Measurements from ENCODE around the gene NEK7.
A peak's percentile ranks its signal among the peaks of the same experiment; 100 is the strongest.
"Not testable (repeated sequence)": the region's sequence is repeated elsewhere in the genome, so short reads cannot be mapped to it uniquely, and the experiment has no call there.

The NEK7 gene

DNA sequence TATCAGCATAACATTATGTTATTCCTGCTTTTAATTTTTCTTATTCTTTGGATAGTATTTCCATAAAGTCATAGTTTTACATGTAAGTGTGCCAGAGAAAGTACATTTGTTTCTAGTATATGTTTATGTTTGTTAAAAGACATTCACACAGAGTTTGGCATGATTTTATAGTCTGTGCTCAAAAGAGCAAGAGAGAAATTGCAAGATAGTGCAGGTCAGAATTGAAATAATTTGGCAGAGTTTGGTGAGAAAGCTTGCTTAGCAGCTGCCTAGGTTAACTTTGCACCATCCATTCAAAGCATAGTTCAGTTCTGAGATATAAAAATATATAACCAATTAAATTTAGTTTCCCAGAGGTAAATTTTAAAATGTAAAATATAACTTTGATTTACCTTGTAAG is 17.0 kb downstream of the NEK7 start:
- DNase-seq: no peak

DNA sequence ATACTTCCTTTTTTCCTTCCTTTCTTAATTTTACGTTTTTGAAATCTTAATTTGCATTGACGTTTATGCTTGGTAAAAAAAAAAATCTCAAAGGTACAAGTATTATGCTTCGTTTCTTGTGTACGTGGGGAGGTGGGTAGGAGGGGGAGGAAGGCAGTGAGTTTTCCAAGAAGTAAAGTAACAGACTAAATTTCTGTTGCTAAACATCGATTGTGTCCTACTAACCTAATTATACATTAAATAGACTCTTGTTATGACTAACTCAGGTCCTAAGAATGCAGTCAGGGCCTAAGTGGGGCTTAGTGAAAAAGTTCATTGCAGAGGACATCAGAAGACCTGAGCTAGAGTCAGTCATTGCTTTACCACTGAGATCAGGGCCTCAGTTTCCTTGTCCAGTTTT is 17.5 kb downstream of the NEK7 start:
- peak; percentile 38 for DNase-seq

DNA sequence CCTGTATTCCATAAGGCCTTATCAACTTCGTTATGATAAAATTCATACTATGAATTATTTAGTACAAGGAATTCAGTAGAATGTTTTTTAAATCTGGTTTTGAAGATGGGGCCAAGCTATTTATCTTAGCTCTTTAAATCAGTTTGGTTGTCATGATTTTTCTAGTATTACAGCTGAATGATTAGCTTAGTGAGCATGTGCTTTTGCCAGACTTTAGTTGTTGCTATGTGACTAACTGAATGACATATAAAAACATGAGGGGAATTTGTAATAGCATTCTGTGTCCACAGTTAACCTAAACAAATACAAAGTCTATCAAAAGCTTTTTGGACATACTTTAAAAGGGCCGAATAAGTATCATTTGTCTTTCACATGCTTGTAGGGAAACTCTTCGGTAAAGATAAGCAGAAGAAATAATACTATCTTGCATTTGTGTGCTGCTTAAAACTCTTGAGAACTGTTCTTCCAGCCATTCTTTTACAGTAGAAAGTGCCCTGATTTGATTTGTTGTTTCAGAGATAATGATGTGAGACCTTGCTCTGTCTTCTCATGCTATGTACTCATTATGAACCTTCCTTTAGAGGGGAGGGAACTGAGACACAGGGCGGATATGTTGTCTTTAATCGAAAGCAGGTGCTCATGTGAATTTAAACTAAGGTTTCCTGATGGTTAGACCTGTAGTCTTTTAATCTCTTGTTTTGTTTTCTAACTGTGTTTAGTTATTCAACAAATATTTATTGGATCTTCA is 18.8 kb downstream of the NEK7 start:
- DNase-seq: peak; percentile 61

DNA sequence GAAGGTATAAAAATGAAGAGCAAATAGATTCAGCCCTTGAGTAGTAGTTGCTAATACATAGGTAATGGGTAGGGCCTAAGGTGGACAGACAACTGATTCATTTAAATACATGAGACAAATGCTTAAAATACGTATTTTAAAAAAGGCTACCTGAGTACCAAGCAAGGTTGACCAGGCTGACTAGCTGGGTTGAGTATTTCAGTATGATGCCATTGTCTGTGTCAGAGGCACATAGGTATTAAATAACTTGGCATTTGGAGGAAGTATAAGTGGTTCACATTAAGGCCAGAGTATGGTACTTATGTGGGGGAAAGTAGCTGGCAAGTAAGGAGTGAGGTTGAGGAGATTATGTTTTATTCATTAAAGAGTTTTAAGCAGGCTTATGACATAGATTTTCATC is 19.4 kb downstream of the NEK7 start:
- DNase-seq: no peak

DNA sequence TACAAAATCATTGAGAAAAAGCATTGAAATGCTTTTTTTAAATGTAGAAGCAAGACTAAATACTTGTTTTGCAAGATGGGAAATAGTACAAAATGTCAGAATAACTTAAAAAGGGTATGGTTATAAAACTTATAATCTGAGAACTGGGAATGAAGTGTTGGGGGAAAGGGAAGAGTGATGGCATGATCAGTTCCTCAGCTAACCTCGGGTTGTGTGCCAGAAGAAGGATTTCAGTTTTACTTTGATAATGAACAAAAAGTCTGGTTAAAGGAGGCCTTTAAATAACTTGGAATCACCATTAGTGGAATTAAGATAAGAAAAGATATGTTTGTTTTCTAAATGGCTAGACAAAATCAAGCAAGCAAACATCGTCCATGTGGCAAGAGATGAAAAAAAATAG is 20.7 kb downstream of the NEK7 start:
- no peak for DNase-seq

DNA sequence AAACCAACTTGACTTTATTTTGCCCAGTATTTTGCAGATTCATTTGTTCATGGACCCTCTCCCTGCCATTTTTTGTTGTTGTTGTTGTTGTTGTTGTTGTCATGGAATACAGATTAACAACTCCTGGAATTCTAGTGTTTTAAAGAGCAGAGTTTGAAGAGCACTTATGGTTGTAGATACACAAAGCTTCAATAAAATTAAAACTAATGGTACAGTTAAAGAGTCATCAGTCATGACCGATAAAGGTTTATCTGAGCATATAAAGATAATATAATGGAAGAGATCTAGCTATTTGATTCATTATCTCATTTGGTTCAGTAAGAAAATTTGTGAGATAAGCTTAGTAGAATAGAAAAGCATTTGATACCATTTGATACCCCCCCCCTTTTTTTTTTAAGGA is 21.8 kb downstream of the NEK7 start:
- DNase-seq: no peak

DNA sequence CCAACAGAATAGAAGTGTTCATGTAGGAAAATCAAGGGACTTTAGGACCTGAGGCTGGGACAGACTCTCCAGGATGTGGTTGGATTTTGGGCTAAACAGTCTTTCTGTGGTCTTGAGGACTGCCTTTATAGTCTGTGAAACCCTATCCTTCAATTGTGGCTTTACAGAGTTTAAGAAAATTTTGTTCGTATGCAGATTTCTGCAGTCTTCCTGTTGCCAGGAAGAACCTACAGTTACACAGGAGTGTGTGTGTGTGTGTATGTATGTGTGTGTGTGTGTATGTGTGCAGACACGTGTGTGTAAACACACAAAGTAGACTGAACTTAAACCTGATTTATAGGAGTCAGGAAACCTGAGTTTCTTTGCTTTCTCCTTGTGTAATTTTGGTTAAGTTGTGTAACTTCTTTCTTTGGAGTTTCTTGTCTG is 22.8 kb downstream of the NEK7 start:
- peak; percentile 56 for DNase-seq

DNA sequence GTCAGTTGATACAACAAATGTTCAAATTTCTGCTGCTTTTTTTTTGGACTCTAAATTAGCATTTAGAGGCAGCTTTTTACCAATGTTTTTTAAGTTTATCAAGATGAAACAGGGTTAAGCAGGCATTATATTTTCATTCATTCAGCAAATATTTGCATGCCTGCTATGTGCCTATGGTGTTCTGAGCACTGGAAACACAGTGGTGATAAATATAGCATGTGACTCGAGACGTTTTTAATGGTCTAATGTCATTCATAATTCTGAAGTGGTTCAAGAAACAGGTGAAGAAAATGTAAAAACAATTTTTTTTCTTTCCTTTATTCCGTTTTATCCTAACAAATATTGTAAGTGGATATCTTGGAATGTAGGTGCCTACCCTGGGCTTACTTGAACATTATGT is 26.8 kb downstream of the NEK7 start:
- no peak for DNase-seq

DNA sequence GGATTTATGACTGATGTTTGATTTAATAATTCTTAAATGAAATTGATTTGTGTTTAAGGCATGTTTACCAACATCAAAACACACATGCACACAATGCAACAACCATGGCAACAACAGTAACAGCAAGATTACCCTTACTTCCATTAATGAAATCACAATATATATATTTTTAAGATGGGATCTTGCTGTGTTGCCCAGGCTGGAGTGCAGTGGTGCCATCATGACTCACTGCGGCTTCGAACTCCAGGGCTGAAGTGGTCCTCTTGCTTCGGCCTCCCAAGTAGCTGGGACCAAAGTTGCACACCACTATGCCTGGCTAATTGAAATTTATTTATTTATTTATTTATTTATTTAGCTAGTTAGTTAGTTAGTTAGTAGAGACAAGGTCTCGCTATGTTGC is 27.7 kb downstream of the NEK7 start:
- no peak for DNase-seq

DNA sequence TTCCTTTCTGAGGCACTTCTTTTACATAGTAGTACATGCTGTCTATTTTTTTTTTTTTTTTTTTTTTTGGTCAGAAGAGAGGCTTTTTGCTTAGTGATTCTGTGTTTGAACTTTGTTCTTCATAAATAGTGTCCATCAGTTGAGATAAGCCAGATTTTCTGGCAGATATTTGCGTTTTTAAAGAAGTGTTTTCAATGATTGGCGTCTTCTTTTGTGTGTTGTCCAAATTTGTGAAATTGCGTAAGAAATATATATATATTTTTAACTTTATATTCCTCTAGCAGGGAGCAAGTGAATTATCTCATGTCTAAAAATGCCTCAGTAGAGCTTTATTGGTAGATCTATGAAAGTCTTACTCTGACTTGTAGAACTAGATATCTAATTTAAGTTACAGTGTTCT is 28.3 kb downstream of the NEK7 start:
- no peak for DNase-seq

DNA sequence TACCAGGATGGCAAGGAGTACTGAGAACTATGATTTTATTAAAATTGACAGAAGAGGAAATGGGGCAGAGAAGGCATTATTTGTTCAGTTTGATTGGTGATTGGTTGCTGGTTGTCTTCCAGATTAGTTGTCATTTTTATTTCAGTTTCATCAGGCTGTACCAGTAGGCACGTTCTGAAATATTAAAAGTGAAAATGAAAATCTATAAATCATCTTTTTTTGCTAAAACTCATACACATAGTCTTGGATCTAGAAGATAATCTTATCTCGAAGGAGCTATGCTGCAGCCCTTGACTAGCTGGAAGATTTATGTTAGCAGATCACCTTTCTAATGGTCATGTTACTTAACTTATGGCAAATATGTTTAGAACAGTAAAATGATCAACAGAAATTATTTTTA is 29.0 kb downstream of the NEK7 start:
- DNase-seq: no peak

DNA sequence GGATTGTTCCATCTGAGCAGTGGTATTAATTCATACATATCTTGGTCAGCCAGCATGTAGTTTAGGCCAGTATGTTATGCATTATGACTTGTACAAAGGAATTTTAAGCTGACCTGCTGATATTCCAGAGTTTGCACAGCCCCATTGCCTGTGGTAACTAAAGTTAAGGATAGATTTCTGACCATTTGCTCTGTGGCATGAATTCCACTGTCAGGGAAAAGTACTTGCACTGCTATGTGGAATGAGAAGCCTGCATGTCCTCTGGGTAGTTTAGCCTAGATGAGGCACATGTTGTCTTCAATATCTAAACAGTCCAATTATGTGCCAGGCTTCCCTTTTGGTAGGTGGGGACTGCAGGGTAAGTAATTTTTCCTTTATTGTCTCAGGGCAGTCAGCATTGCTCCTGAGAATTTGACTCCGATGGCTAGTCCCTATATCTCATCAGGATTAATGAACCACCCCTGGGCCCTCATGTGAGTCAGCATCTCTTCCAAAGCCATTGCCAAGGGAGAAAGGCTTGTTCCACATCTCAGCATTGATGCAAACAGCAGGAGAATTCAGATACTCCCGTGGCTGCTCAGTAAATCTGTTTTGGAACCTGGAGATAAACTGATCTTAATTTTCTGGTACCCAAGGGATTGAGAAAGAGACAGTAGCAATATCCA is 30.2 kb downstream of the NEK7 start:
- peak; percentile 18 for DNase-seq

DNA sequence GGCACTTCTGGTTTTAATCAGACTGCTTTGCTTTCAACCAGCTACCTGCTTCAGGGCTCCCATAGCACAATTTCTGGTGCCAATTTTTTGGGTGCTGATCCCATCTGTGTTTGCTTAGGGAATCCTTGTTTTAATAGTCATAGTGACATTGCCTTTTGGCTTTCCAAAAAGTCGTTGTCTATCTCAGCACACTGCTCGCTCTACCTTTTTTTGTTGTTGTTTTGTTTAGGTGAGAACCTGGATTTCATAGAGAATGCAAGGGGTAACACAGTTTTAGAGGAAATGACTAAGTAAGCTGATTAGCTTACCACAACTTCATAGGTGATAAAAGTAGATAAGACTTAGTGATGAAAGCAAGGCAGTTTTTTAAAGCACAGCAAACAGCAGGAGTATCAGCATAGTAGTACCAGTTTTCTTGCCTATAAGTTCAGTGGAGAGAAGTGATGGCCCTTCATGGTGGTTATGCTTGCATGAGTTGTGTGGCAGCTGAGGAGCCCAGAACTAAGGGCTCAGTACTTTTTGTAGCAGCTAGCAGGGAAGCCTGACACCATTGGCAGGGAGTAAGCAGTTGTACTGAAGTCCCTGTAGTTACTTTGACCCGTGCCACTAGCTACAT is 31.3 kb downstream of the NEK7 start:
- DNase-seq: no peak

DNA sequence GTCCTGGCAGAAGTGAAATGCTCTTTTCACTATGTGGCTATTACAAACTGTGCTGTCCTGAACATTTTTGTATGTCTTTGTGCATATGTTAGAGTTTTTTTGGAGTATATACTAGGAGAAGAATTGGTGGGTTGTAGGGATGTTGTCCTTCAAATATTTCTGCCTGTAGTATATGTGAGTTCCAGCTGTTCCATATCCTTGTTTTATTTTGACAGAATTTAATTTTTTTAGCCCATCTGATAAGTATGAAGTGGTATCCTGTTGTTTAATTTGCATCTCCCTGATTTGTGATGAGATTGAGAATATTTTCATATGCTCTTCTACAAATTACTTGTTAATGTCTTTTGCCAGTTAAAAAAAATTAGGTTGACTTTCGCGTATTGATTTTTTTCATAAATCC is 34.3 kb downstream of the NEK7 start:
- no peak for DNase-seq

DNA sequence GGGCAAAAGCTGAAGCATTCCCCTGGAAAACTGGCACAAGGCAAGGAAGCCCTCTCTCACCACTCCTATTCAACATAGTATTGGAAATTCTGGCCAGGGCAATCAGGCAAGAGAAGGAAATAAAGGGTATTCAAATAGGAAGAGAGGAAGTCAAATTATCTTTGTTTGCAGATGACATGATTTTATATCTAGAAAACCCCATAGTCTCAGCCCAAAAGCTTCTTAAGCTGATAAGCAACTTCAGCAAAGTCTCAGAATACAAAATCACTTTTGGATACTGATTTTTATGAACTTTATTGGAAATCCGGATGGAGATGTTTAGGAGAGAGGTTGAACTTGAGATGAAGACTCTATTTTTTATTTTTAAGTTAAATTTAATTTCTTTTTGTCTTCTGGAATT is 37.1 kb downstream of the NEK7 start:
- DNase-seq: not testable (repeated sequence)

DNA sequence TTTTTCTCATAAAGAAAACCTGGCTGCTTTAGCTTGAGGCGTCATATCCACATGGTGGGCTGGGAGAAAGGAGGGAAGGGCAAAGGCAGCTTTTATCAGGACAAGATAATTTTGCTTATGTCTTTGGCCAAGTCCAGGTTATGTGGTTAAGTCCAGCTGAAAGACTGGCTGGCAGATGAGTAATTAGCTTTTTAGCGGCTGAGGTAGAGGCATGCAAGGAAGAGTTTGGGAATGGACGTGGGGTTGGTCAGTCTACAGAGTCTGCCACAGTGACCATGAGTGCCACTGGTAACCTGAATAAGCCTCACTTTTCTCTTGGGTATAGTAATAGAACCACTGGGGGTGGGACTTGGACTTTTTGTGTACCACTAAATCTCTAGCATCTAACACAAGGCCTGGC is 39.8 kb downstream of the NEK7 start:
- DNase-seq: no peak

DNA sequence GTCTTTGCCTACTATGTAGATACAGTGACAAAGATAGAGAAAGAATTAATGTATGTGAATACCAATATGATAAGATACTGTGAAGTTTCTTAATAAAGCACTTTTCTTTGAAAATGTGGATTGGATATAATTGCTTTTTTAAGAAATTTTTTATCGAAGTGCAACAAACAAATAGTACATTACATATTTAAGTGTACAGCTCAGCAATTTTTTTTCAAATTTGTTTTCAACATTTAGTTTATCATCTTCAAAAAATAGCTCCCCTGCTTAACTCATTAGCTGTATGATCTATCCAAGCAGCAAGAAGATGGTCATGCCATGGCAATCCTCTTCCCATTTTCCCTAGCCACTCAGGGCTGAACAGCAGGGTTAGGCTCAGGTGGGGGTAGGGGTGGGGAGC is 40.5 kb downstream of the NEK7 start:
- no peak for DNase-seq

DNA sequence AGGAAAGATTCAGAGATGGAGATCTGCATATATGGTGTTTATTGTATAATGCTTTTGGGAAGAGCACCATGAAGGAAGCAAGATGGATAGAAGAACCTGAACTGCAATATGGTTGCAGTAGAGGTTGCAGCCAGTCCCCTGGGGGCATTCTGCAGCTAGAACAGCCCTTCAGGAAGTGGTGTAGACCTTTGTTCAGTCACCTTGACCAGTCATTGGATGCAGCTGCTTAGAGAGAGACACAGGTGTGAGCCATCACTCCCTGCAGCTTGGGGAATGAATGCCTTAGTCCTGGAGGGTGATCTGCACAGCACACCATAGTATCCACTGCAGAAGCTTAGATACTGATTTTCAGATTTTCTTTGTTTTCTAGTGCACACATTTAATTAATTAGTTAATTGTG is 42.3 kb downstream of the NEK7 start:
- no peak for DNase-seq

DNA sequence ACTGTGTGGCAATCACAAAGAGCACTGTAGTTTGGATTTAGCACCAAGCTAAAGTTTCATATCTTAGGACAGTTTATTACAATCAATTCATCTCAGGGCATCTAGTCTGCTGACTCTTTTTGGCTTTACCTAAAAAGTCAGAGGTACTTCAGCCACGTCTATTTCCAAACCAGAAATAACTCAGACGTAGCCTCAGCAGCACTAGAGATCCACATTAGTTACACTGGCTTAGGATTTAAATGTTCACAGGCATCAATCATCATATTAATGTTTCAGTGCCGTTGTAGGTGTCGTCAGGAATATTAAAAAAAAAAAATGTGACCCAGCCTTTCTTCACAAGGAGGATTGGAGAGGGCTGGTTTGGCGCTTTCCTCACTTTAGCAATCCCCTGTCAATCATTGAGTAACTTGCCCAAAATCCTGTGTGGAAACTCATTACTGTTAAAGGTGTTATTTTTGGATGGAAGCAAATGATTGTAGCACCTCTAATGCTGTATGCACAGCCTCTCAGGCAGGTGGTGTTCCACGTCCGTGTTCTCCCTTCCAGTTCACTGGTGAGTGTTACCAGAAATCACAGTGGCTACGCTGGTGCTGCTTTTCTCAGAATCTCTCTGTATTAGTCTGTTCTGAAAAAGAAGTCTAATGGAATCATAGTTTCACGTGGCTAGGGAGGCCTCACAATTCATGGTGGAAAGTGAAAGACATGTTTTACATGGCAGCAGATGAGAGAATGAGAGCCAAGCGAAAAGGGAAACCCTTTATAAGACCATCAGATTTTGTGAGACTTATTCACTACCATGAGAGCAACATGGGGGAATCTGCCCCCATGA is 45.4 kb downstream of the NEK7 start:
- no peak for DNase-seq

DNA sequence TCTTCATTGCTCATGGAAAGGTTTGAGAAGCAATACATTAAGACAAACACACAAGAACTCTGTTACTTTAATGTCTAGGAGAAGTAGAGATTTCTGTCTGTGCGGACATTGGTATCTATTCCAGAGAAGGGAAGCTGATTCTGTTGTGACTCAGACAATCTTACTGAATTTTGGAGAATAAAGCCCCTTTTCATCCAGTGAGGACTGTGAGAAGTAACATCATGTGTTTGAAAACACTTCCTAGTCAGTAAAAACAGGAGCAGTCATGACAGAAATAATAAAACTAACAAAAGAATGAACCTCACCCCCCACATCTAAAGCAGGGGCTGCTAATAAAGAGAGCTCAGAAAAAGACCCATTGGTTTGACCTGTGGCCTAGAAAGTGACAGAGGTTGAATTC is 46.6 kb downstream of the NEK7 start:
- no peak for DNase-seq

DNA sequence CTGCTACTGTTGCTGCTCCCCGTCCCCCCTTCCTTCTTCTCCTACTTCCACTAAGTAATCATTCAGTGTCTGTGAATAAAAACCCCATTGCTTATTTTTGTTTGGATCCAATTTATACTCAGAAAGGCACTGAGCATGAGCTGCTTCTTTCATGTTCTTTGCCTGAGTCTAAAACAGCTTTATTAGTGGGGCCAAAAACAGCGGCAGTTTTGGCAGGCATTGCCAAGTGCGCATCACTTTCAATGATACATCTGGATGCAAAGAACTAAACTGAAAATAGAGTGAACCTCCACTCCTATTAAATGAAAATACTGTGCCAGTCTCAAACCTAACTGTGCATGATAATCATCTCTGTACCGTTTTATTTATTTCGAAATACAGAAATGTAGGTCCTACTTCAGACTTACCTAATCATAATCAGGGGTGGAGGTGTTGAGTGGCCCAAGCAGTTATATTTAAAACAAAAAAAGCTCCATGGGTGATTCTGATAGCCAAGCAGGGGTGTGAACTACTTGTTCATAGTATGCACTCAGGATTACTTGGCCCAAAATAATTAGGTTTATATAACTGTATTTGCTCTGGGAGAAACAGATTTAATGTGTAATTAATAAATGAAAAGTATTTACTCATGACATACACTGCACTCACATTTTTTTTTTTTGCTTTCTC is 48.4 kb downstream of the NEK7 start:
- DNase-seq: no peak

DNA sequence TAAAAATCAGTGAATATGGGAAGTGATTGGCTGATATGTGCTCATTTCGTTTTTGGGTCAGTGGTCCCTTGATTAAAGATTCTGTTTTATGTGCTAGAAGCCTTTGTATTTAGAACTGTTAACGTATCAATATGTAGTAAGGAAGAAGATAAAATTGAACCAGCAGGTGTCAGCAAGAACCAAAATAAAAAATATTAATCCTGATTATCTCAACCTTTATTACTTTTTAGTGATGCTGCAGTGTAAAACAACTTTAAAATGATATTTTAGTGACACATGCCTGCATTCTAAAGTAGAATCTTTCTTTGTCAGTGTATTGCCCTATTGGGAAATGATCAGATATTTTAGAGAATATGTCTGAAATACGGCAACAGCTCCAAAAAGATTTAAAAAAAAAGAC is 49.5 kb downstream of the NEK7 start:
- DNase-seq: no peak

DNA sequence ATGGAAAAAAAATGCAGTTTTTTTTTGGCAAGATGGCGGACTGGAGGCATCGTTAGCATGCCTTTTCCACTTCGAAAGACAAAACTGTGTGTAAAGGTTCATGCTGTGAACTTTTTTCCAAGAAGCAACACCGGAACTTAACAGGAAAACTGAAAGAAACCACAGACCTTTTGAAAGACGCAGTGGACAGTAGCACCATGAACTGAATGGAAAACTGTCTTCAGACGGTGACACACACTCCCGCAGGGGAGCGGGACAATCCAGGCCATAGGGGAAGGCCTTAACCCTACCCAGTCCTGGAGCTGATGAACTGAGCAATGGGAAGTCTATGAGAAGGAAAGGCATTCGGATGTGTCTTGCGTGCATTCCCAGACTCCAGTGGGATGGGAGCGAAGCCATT is 54.9 kb downstream of the NEK7 start:
- DNase-seq: no peak
